Calu3 (cell line): ENCODE measurements around the gene RIPK4. TPM values are rescaled to one million over a fixed set of nuclear protein-coding genes. Genes with fewer than 3 reads are reported as not detected.
"Not testable (repeated sequence)": the region's sequence is repeated elsewhere in the genome, so short reads cannot be mapped to it uniquely, and the experiment has no call there.

Source experiments
- BruUV-seq: library from RNA; stranded (reverse); fragments of 400-500 nt; replicated peaks from 2 replicates; lab custom pipeline; 2021; lab: Mats Ljungman, UMichigan
- CTCF ChIA-PET: fragments of 300-600 bp; sonication (Branson Sonifier 250); formaldehyde crosslinking; loops from one replicate; lab custom pipeline; 2022; ENCODE audit warnings: antibody characterized with exemption; lab: Charles Lee
- DNase-seq: peaks from one replicate; pipeline ENCODE4 v3.0.0; 2022
- H3K27ac Mint-ChIP-seq: one replicate; pipeline ENCODE4 v1.8.0; 2022; ENCODE audit warnings: mixed read lengths; ENCODE audit not compliant: unreplicated experiment
- H3K27me3 Mint-ChIP-seq: one replicate; pipeline ENCODE4 v1.8.0; 2022; ENCODE audit warnings: mixed read lengths; ENCODE audit not compliant: unreplicated experiment
- H3K36me3 Mint-ChIP-seq: one replicate; pipeline ENCODE4 v1.8.0; 2022; ENCODE audit warnings: mild to moderate bottlenecking, moderate library complexity, mixed read lengths; ENCODE audit not compliant: insufficient read depth, unreplicated experiment
- H3K4me1 Mint-ChIP-seq: one replicate; pipeline ENCODE4 v1.8.0; 2022; ENCODE audit warnings: mild to moderate bottlenecking, low read depth, mixed read lengths; ENCODE audit not compliant: unreplicated experiment
- H3K4me3 Mint-ChIP-seq: one replicate; pipeline ENCODE4 v1.8.0; 2022; ENCODE audit warnings: mild to moderate bottlenecking, low read depth, moderate library complexity, mixed read lengths; ENCODE audit not compliant: unreplicated experiment
- H3K9me3 Mint-ChIP-seq: one replicate; pipeline ENCODE4 v1.8.0; 2022; ENCODE audit warnings: low read depth, mixed read lengths; ENCODE audit not compliant: unreplicated experiment
- CTCF ChIP-seq: fragments of 200-600 bp; IDR thresholded peaks from one replicate; pipeline ENCODE4 v1.8.0; 2022; ENCODE audit warnings: antibody characterized with exemption; ENCODE audit not compliant: unreplicated experiment
- intact Hi-C: fragments of 100-400 bp; cut with micrococcal nuclease; formaldehyde crosslinking; loops from one replicate; pipeline ENCODE4 v1.10.0; 2022; ENCODE audit not compliant: unreplicated experiment
- total RNA-seq: library from RNA; stranded (reverse); gene quantifications from 2 replicates; pipeline ENCODE4 v1.2.3, GENCODE V29; 2022

RIPK4 gene
- total RNA-seq, 1 experiment from 2014 or later, result 30.3 TPM

GRCh38 chr21:41726630-41726969 is 40.3 kb downstream of the RIPK4 start:
- H3K36me3 Mint-ChIP-seq, result peaks cover 26% of the 10 kb centered on the region
- CTCF ChIA-PET, result interaction anchor here (0.6 to 1.6 kb wide), 3 partner anchors 11 to 54 kb away, joined by 3 to 20 read pairs (median 7); no protein-coding TSS in a partner anchor
- intact Hi-C loops, result loop anchor here (10.0 kb wide), 1 partner anchor 112 kb away; no protein-coding TSS in a partner anchor
- no peak for TF ChIP-seq CTCF
- H3K4me3 Mint-ChIP-seq, result peak overlapping the region; percentile 47
- peaks cover 29% of the 10 kb centered on the region for H3K4me1 Mint-ChIP-seq
- DNase-seq, result no peak
- BruUV-seq, result no TSS peak
- H3K27ac Mint-ChIP-seq, result peak overlapping the region; percentile 84
- H3K27me3 Mint-ChIP-seq, result no peaks in the 10 kb centered on the region
- H3K9me3 Mint-ChIP-seq, result peaks cover 2% of the 10 kb centered on the region

GRCh38 chr21:41726058-41726558 is 40.7 kb downstream of the RIPK4 start:
- no peak for DNase-seq
- Mint-ChIP-seq H3K4me3 (peak overlapping the region; percentile 47), H3K4me1 (peaks cover 29% of the 10 kb centered on the region), H3K36me3 (peaks cover 26% of the 10 kb centered on the region), H3K9me3 (no peaks in the 10 kb centered on the region), H3K27me3 (no peaks in the 10 kb centered on the region), H3K27ac (peak overlapping the region; percentile 84)
- intact Hi-C loops, result loop anchor here (10.0 kb wide), 1 partner anchor 111 kb away; no protein-coding TSS in a partner anchor
- no peak for TF ChIP-seq CTCF
- BruUV-seq, result no TSS peak
- CTCF ChIA-PET, result no interaction called here

GRCh38 chr21:41725421-41726031 is 41.3 kb downstream of the RIPK4 start:
- no peaks in the 10 kb centered on the region for H3K27me3 Mint-ChIP-seq
- H3K4me1 Mint-ChIP-seq, result peaks cover 29% of the 10 kb centered on the region
- no peak overlapping the region for H3K4me3 Mint-ChIP-seq
- H3K9me3 Mint-ChIP-seq, result no peaks in the 10 kb centered on the region
- intact Hi-C loops, result loop anchor here (10.0 kb wide), 1 partner anchor 111 kb away; no protein-coding TSS in a partner anchor
- no peak overlapping the region for H3K27ac Mint-ChIP-seq
- CTCF ChIA-PET, result no interaction called here
- BruUV-seq, result no TSS peak
- H3K36me3 Mint-ChIP-seq, result peaks cover 26% of the 10 kb centered on the region
- TF ChIP-seq CTCF, result no peak
- no peak for DNase-seq

- BruUV-seq, H3K9me3 Mint-ChIP-seq: not testable (repeated sequence)
Observed at GRCh38 chr21:41723835-41724234, 43.0 kb downstream of the RIPK4 start.

More at GRCh38 chr21:41723835-41724234, 43.0 kb downstream of the RIPK4 start:
- H3K27ac Mint-ChIP-seq, CTCF ChIA-PET, H3K27me3 Mint-ChIP-seq, DNase-seq, H3K4me3 Mint-ChIP-seq: not testable (repeated sequence)
- peaks cover 26% of the 10 kb centered on the region for H3K36me3 Mint-ChIP-seq
- intact Hi-C loops, result loop anchor here (10.0 kb wide), 1 partner anchor 109 kb away; no protein-coding TSS in a partner anchor
- H3K4me1 Mint-ChIP-seq, result peaks cover 29% of the 10 kb centered on the region
